HepG2 (cell line): ENCODE measurements around the gene TBC1D5.
A peak's percentile ranks its signal among the peaks of the same experiment; 100 is the strongest.

Source experiments
- CTCF ChIP-seq: sonication (generic); formaldehyde crosslinking; IDR thresholded peaks from 2 replicates; pipeline ENCODE4 v1.5.0; 2020; ENCODE audit warnings: mild to moderate bottlenecking, missing genetic modification reagents, moderate library complexity
- FOSL1 ChIP-seq: sonication (generic); formaldehyde crosslinking; IDR thresholded peaks from 2 replicates; pipeline ENCODE4 v1.9.0; 2021; ENCODE audit warnings: missing genetic modification reagents, borderline replicate concordance
- FOXK1 ChIP-seq: sonication (generic); formaldehyde crosslinking; IDR thresholded peaks from 2 replicates; pipeline ENCODE4 v1.4.0; 2020; ENCODE audit warnings: low read depth, missing genetic modification reagents, borderline replicate concordance
- GABPA ChIP-seq, 2 experiments: IDR thresholded peaks; 2 replicates each; pipeline ENCODE4 v1.6.1; 2011 to 2016; ENCODE audit warnings: low read depth in 2 of 2, low read length in 1 of 2, missing biosample characterization in 1 of 2, missing genetic modification characterization in 1 of 2
- HOXA5 ChIP-seq: sonication (generic); formaldehyde crosslinking; IDR thresholded peaks from 2 replicates; pipeline ENCODE4 v1.4.0; 2020; ENCODE audit warnings: missing genetic modification reagents
- TAF1 ChIP-seq: sonication (generic); formaldehyde crosslinking; IDR thresholded peaks from 2 replicates; pipeline ENCODE4 v1.4.0; 2020; ENCODE audit warnings: missing genetic modification reagents
- U2AF2 ChIP-seq: fragments of 200-400 bp; formaldehyde crosslinking; IDR thresholded peaks from 2 replicates; pipeline ENCODE4 v1.6.1; 2017; ENCODE audit warnings: low read depth, mild to moderate bottlenecking, low read length
- ZFY ChIP-seq: sonication (generic); formaldehyde crosslinking; IDR thresholded peaks from 2 replicates; pipeline ENCODE4 v1.4.0; 2020; ENCODE audit warnings: missing genetic modification reagents
- ZNF274 ChIP-seq: sonication (generic); formaldehyde crosslinking; IDR thresholded peaks from 2 replicates; pipeline ENCODE4 v1.5.1; 2020; ENCODE audit warnings: mild to moderate bottlenecking, missing genetic modification reagents
- ZNF740 ChIP-seq: sonication (generic); formaldehyde crosslinking; IDR thresholded peaks from 2 replicates; pipeline ENCODE4 v1.4.0; 2020; ENCODE audit warnings: missing genetic modification reagents

- TF ChIP-seq HOXA5 (CRISPR knock-in tag) (no peak), U2AF2 (no peak), FOSL1 (CRISPR knock-in tag) (no peak), CTCF (CRISPR knock-in tag) (peak; percentile 49), FOXK1 (CRISPR knock-in tag) (no peak), ZFY (CRISPR knock-in tag) (no peak), ZNF274 (CRISPR knock-in tag) (no peak), ZNF740 (no peak), GABPA (IDR thresholded peaks at IDR 0.05; ENCODE audit: low read depth, low read length) (no peak), GABPA (CRISPR knock-in tag; IDR thresholded peaks at IDR 0.05; ENCODE audit: low read depth) (no peak), TAF1 (CRISPR knock-in tag) (no peak)
Observed at GRCh38 chr3:17431004-17431403, 311.4 kb downstream of the TBC1D5 start.
